ENCODE data around the gene PDXK. TPM values are rescaled to one million over a fixed set of nuclear protein-coding genes. Genes with fewer than 3 reads are reported as not detected.

The PDXK gene
- total and polyA plus RNA-seq, 2 experiments from 2014 or later, result 103 to 192 TPM

GRCh38 chr21:43775190-43775589 is 56.3 kb downstream of the PDXK start:
- Histone ChIP-seq H4K20me1 (ENCODE audit: insufficient read depth, poor library complexity, severe bottlenecking) (peaks cover 15% of the 10 kb centered on the region), H3K9me3 (ENCODE audit: low read depth) (no peaks in the 10 kb centered on the region), H3K79me2 (peaks cover 28% of the 10 kb centered on the region), H3K4me3 (peak overlapping the region; percentile 75), H3K4me1 (ENCODE audit: insufficient read depth) (peaks cover 8% of the 10 kb centered on the region), H3K9me2 (replicated peaks; ENCODE audit: insufficient read depth) (no peaks in the 10 kb centered on the region), H3K27ac (peak overlapping the region; percentile 93), H3K4me2 (peak overlapping the region; percentile 100), H3K27me3 (no peaks in the 10 kb centered on the region), H2AFZ (no peak overlapping the region), H3K36me3 (replicated peaks; ENCODE audit: insufficient read depth, low read depth) (no peaks in the 10 kb centered on the region)
- no peak for TF ChIP-seq EZH2 (IDR thresholded peaks at IDR 0.05; ENCODE audit: borderline replicate concordance)
- no peak for TF ChIP-seq CTCF (IDR thresholded peaks at IDR 0.05; ENCODE audit: poor library complexity)
- no peak for TF ChIP-seq EZH2phosphoT487 (IDR thresholded peaks at IDR 0.05; ENCODE audit: low read depth, severe bottlenecking, unreplicated experiment)
- 83% methylated on average over 12 of the region's 12 CpGs for WGBS (ENCODE audit: low lambda C conversion rate, missing lambda C conversion rate)
- DNase-seq (ENCODE audit: low spot score), result no peak

- H3K9me2 ChIP-seq (replicated peaks; ENCODE audit: insufficient read depth), result no peaks in the 10 kb centered on the region
- peaks cover 8% of the 10 kb centered on the region for H3K4me1 ChIP-seq (ENCODE audit: insufficient read depth)
- peak within 1 kb of the TSS; percentile 75 for H3K4me3 ChIP-seq
- no peaks in the 10 kb centered on the region for H3K36me3 ChIP-seq (replicated peaks; ENCODE audit: insufficient read depth, low read depth)
- H4K20me1 ChIP-seq (ENCODE audit: insufficient read depth, poor library complexity, severe bottlenecking), result peaks cover 15% of the 10 kb centered on the region
- peak; percentile 89 for DNase-seq (ENCODE audit: low spot score)
- H3K27ac ChIP-seq, result peak within 1 kb of the TSS; percentile 93
- WGBS (ENCODE audit: low lambda C conversion rate, missing lambda C conversion rate), result 2% methylated on average over 61 of the region's 71 CpGs
- peak within 1 kb of the TSS; percentile 97 for H2AFZ ChIP-seq
- no peaks in the 10 kb centered on the region for H3K27me3 ChIP-seq
- H3K4me2 ChIP-seq, result peak within 1 kb of the TSS; percentile 100
- H3K79me2 ChIP-seq, result peaks cover 28% of the 10 kb centered on the region
- H3K9me3 ChIP-seq (ENCODE audit: low read depth), result no peaks in the 10 kb centered on the region
- TF ChIP-seq EZH2phosphoT487 (IDR thresholded peaks at IDR 0.05; ENCODE audit: low read depth, severe bottlenecking, unreplicated experiment) (no peak), CTCF (IDR thresholded peaks at IDR 0.05; ENCODE audit: poor library complexity) (no peak), EZH2 (IDR thresholded peaks at IDR 0.05; ENCODE audit: borderline replicate concordance) (no peak)
These were observed 57.0 kb downstream of the PDXK start, which contains the start of gene CSTB for GRCh38 chr21:43775795-43776430. TSS of gene CSTB (minus strand) at chr21:43776308. CDS start at chr21:43776269, 39 bp downstream.

- Histone ChIP-seq H3K27ac (no peak overlapping the region), H3K79me2 (peaks cover 28% of the 10 kb centered on the region), H3K4me2 (no peak overlapping the region), H4K20me1 (ENCODE audit: insufficient read depth, poor library complexity, severe bottlenecking) (peaks cover 15% of the 10 kb centered on the region), H2AFZ (no peak overlapping the region), H3K4me3 (no peak overlapping the region), H3K4me1 (ENCODE audit: insufficient read depth) (peaks cover 8% of the 10 kb centered on the region), H3K9me2 (replicated peaks; ENCODE audit: insufficient read depth) (no peaks in the 10 kb centered on the region), H3K27me3 (no peaks in the 10 kb centered on the region), H3K36me3 (replicated peaks; ENCODE audit: insufficient read depth, low read depth) (no peaks in the 10 kb centered on the region), H3K9me3 (ENCODE audit: low read depth) (no peaks in the 10 kb centered on the region)
- no peak for DNase-seq (ENCODE audit: low spot score)
- 99% methylated on average over 5 of the region's 5 CpGs for WGBS (ENCODE audit: low lambda C conversion rate, missing lambda C conversion rate)
- no peak for TF ChIP-seq EZH2 (IDR thresholded peaks at IDR 0.05; ENCODE audit: borderline replicate concordance)
- TF ChIP-seq EZH2phosphoT487 (IDR thresholded peaks at IDR 0.05; ENCODE audit: low read depth, severe bottlenecking, unreplicated experiment), result no peak
- no peak for TF ChIP-seq CTCF (IDR thresholded peaks at IDR 0.05; ENCODE audit: poor library complexity)
These were observed 59.0 kb downstream of the PDXK start for GRCh38 chr21:43777953-43778352.
